Pancreas (tissue), 10 donors: ENCODE measurements around the gene LTBP1. TPM values are rescaled to one million over a fixed set of nuclear protein-coding genes. Genes with fewer than 3 reads are reported as not detected.
"Not testable (repeated sequence)": the region's sequence is repeated elsewhere in the genome, so short reads cannot be mapped to it uniquely, and the experiment has no call there.

Source experiments
- ATAC-seq, 4 donors: fragments of 200-7000 bp; cut with Tn5 transposase; one replicate each; pipeline versions ENCODE4 v1.8.0 to v1.9.1; 2020; ENCODE audit warnings: mild to moderate bottlenecking in 4 of 4, moderate library complexity in 4 of 4
- DNase-seq, 6 donors: peaks; one replicate each; pipeline ENCODE4 v3.0.0-alpha.2; 2020
- FAIRE-seq: peaks from 2 replicates; lab custom pipeline; 2012; peaks lifted over from hg19 to GRCh38; lab: Jason Lieb, UNC
- H3K27ac ChIP-seq, 4 donors: fragments of 200-600 bp; sonication (generic); 1 replicate in 3 of 4; 2 replicates in 1 of 4; pipeline versions ENCODE4 v1.5.0 to v1.8.0; 2020
- H3K27me3 ChIP-seq, 4 donors: fragments of 200-600 bp; one replicate each; pipeline ENCODE4 v1.8.0; 2021
- H3K36me3 ChIP-seq, 3 donors: fragments of 200-600 bp; sonication (generic) in 1 of 3; one replicate each; pipeline versions ENCODE4 v1.5.0 to v1.8.0; 2020 to 2021
- H3K4me1 ChIP-seq, 3 donors: fragments of 200-600 bp; one replicate each; pipeline ENCODE4 v1.8.0; 2021
- H3K4me3 ChIP-seq, 4 donors: fragments of 200-600 bp; sonication (generic) in 2 of 4; one replicate each; pipeline versions ENCODE4 v1.5.0 to v1.8.0; 2020 to 2021
- H3K9me3 ChIP-seq, 4 donors: fragments of 200-600 bp; one replicate each; pipeline ENCODE4 v1.8.0; 2021
- WGBS, 2 donors: extraction: QIAGEN DNeasy Blood & Tissue Kit; methylation state at CpG; one replicate each; pipeline ENCODE4 v1.1.7; 2013; 5-methylcytosine and 5-hydroxymethylcytosine counted together
- intact Hi-C, 3 donors: fragments of 100-400 bp; cut with DNase I; formaldehyde crosslinking; loops; one replicate each; pipeline versions ENCODE4 v1.11.1 to v1.14.2; 2022
- polyA plus RNA-seq, 2 donors: library from polyadenylated mRNA; stranded (reverse); fragments of 200-250 nt; gene quantifications; one replicate each; pipeline ENCODE4 v1.2.3, GENCODE V29; 2013
- total RNA-seq, 6 donors: library from RNA; stranded (reverse); fragmentation: NEBNext Ultra II Directional in 4 of 6; extraction: Animal tissue kit (Norgen Biotek cat#: 25700) in 4 of 6; gene quantifications; one replicate each; pipeline versions ENCODE4 v1.2.1 to v1.2.4, GENCODE V29; 2021 to 2023
- TF ChIP-seq, protein P1 (sequence below), 4 donors: fragments of 200-600 bp; sonication (generic) in 3 of 4; IDR thresholded peaks; one replicate each; pipeline versions ENCODE4 v1.5.0 to v1.8.0; 2021; ENCODE audit warnings: antibody characterized with exemption in 4 of 4
- donor health status: healthy with polysubstance abuse.
- donor health status: DM: no; HTN: no; CAD: no; lungs with moderate emphysema.
- donor health status: DM: no; HTN: no; CAD: no.
- donor health status: control.
- donor health status: control.
- donor health status: Bipolar disorder and iron deficiency.
- donor health status: DM: yes; HTN: yes; CAD: no.
- donor health status: DM: no; HTN: no; CAD: no.
- donor health status: DM: no; HTN: no; CAD: no.
- donor health status: DM: yes; HTN: yes; CAD: no.

LTBP1 gene
- total and polyA plus RNA-seq, 8 donors: 0.83 to 21.2 (median 2.6) TPM

DNA sequence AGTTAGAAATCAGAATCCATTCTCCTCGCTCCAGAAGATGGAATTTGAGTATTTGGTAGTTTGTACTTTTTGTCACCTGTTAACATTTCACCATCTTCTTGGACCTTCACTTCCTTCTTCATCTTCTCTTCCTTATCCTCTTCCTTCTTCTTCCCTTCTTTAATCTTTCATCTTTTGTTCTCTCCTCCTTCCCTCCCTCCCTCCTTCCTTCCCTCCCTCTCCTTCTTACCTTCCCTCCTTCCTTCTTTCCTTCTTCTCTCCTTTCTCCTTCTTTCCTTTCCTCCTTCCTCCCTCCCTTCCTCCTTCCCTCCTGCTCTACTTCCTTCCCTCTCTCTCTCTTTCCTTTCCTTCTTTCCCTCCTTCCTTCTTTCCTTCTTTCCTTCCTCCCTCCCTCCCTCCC, 31.1 kb upstream of the LTBP1 start:
- Histone ChIP-seq H3K9me3 (no peaks in the 10 kb centered on the region), H3K36me3 (no peaks in the 10 kb centered on the region), H3K27me3 (no peaks in the 10 kb centered on the region), H3K27ac (no peak overlapping the region), H3K4me1 (no peaks in the 10 kb centered on the region), H3K4me3 (no peak overlapping the region)
- FAIRE-seq (no peak), ATAC-seq (no peak), DNase-seq (no peak)
- TF ChIP-seq, protein P1, sequence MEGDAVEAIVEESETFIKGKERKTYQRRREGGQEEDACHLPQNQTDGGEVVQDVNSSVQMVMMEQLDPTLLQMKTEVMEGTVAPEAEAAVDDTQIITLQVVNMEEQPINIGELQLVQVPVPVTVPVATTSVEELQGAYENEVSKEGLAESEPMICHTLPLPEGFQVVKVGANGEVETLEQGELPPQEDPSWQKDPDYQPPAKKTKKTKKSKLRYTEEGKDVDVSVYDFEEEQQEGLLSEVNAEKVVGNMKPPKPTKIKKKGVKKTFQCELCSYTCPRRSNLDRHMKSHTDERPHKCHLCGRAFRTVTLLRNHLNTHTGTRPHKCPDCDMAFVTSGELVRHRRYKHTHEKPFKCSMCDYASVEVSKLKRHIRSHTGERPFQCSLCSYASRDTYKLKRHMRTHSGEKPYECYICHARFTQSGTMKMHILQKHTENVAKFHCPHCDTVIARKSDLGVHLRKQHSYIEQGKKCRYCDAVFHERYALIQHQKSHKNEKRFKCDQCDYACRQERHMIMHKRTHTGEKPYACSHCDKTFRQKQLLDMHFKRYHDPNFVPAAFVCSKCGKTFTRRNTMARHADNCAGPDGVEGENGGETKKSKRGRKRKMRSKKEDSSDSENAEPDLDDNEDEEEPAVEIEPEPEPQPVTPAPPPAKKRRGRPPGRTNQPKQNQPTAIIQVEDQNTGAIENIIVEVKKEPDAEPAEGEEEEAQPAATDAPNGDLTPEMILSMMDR (IDR thresholded peaks at IDR 0.05): no peak
- WGBS, 2 donors: 83 to 92% methylated on average over 1 of the region's 1 CpG
- intact Hi-C loops: no loop called here

DNA sequence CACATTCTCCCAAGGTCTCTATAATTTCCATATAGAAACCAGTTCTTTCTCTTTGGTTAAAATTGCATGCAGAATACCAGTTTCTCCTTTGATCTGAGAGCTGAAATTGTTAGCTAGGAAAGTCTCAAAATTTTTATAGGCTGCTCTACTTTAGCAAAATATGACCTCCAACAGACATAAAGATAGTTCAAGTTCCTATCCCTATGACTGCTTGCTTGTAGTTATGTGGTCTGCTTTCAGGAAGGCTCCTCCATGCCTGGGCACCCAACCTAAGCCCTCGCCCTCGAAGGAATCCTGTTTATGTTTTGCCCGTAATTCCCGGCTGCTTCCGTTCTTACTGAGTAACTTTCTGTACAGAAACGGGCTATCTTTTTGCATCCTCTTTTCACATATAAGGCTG, 28.0 kb upstream of the LTBP1 start:
- 80 to 86% methylated on average over 6 of the region's 6 CpGs for WGBS, 2 donors
- Histone ChIP-seq H3K27me3 (no peaks in the 10 kb centered on the region), H3K4me3 (no peak overlapping the region), H3K27ac (no peak overlapping the region), H3K36me3 (no peaks in the 10 kb centered on the region), H3K9me3 (no peaks in the 10 kb centered on the region), H3K4me1 (no peaks in the 10 kb centered on the region)
- TF ChIP-seq, protein P1 (IDR thresholded peaks at IDR 0.05): no peak
- ATAC-seq: no peak
- intact Hi-C loops: no loop called here
- no peak for FAIRE-seq
- DNase-seq: no peak

DNA sequence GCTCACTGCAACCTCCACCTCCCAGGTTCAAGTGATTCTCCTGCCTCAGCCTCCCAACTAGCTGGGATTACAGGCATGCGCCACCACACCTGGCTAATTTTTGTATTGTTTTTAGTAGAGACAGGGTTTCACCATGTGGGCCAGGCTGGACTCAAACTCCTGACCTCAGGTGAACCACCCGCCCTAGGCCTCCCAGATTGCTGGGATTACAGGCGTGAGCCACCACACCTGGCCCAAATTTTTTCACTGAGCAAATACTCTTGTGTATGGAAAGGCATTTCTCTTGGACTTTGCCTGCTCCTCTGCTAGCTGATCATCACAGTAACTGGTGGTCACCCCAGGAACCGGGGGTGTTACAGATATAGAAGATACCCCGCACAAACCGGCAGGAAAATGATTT, 26.9 kb upstream of the LTBP1 start:
- intact Hi-C loops, ATAC-seq, H3K4me3 ChIP-seq, H3K4me1 ChIP-seq, FAIRE-seq, H3K9me3 ChIP-seq, H3K36me3 ChIP-seq, DNase-seq, H3K27me3 ChIP-seq, H3K27ac ChIP-seq: not testable (repeated sequence)
- WGBS, 2 donors: 81 to 85% methylated on average over 6 of the region's 6 CpGs

DNA sequence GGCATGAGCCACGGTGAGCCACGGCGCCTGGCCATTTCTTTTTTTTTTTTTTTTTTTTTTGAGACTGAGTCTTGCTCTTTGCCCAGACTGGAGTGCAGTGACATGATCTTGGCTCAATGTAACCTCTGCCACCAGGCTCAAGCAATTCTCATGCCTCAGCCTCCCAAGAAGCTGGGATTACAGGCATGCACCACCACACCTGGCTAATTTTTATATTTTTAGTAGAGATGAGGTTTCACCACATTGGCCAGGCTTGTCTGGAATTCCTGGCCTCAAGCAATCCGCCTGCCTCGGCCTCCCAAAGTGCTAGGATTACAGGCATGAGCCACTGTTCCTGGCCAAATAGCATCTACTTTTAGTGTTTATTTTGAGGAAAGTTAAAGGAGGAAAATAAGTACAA, 25.3 kb upstream of the LTBP1 start:
- ATAC-seq, H3K4me1 ChIP-seq, intact Hi-C loops, H3K27me3 ChIP-seq, H3K27ac ChIP-seq, FAIRE-seq, H3K36me3 ChIP-seq, H3K9me3 ChIP-seq, DNase-seq, H3K4me3 ChIP-seq: not testable (repeated sequence)
- 90 to 99% methylated on average over 5 of the region's 5 CpGs for WGBS, 2 donors

DNA sequence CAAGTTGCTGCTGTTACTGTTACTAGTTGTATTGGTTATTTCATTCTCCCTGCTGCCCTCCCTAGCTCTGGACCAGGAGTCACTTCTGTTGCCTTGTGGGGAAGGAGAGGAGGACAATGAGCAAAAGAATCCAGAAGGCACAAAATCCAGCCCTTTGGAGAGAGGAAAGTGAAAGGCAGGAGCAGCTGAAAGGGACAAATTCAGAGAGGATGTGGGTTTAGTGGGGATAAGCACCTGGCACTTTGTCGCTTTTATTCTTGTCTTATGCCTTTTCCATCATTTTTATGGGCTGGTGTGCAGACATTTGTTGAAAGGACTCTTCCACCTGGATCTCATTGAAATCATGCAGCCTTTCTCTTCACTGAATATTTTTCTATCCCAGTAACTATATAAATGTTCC, 24.3 kb upstream of the LTBP1 start:
- WGBS, 2 donors: 83 to 89% methylated on average over 1 of the region's 1 CpG
- TF ChIP-seq, protein P1 (IDR thresholded peaks at IDR 0.05): no peak
- intact Hi-C loops: no loop called here
- H3K4me3 ChIP-seq: no peak overlapping the region
- FAIRE-seq (no peak), ATAC-seq (no peak), DNase-seq (no peak)
- no peaks in the 10 kb centered on the region for H3K4me1 ChIP-seq
- H3K36me3 ChIP-seq: no peaks in the 10 kb centered on the region
- H3K27ac ChIP-seq: no peak overlapping the region
- no peaks in the 10 kb centered on the region for H3K9me3 ChIP-seq
- H3K27me3 ChIP-seq: no peaks in the 10 kb centered on the region

DNA sequence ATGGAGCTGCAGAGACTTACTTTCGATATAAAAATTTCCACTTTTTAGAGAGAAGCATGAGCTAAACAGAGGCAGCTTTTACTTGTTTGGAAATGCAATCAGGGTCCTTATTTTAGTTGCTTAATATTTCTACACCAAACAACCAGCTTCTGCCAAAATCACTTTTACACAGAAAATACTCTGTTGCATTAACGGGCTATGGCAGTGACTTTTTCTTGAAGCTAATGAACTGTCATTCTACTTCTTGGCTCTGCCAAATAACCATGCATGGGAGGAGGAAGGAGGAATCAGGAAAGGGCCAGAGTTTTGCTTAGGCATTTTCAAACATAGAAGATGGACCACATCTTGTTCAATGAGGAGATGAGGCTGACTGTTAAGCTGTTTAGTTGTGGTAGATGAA, 23.6 kb upstream of the LTBP1 start:
- FAIRE-seq: no peak
- 80 to 90% methylated on average over 2 of the region's 2 CpGs for WGBS, 2 donors
- no peaks in the 10 kb centered on the region for H3K4me1 ChIP-seq
- H3K36me3 ChIP-seq: no peaks in the 10 kb centered on the region
- TF ChIP-seq, protein P1 (IDR thresholded peaks at IDR 0.05): no peak
- H3K27ac ChIP-seq: no peak overlapping the region
- intact Hi-C loops: no loop called here
- H3K27me3 ChIP-seq: no peaks in the 10 kb centered on the region
- no peaks in the 10 kb centered on the region for H3K9me3 ChIP-seq
- DNase-seq: no peak
- H3K4me3 ChIP-seq: no peak overlapping the region
- ATAC-seq: no peak
